HEK293 (cell line): ENCODE measurements around the gene ZBTB21.

Experiments
- CTCF ChIA-PET: fragments of 350-600 bp; formaldehyde crosslinking; extraction: SDS; loops from one replicate; lab custom pipeline; 2021; ENCODE audit warnings: antibody characterized with exemption; lab: Yijun Ruan, JAX
- POLR2A ChIA-PET: fragments of 300-600 bp; formaldehyde crosslinking; extraction: SDS; loops from one replicate; lab custom pipeline; 2020; ENCODE audit warnings: antibody characterized with exemption, inconsistent platforms; lab: Yijun Ruan, JAX
- H3K27ac ChIP-seq: fragments of 200-500 bp; sonication (Bioruptor generic); 2 replicates; pipeline ENCODE4 v1.5.1; 2014; ENCODE audit warnings: low read depth, low read length, control low read depth, inconsistent platforms; ENCODE audit errors: extremely low read depth
- H3K36me3 ChIP-seq, 2 experiments: fragments of 200-500 bp in 1 of 2; sonication (Bioruptor generic) in 1 of 2; 1 replicate in 1 of 2; 2 replicates in 1 of 2; pipeline ENCODE4 v1.5.1; 2014 to 2017; ENCODE audit warnings: inconsistent platforms in 2 of 2, low read length in 2 of 2; ENCODE audit not compliant: control insufficient read depth in 2 of 2, insufficient read depth in 1 of 2
- H3K4me1 ChIP-seq: fragments of 200-500 bp; sonication (Bioruptor generic); 2 replicates; pipeline ENCODE4 v1.5.1; 2014; ENCODE audit warnings: mild to moderate bottlenecking, low read length, inconsistent platforms; ENCODE audit not compliant: control insufficient read depth, insufficient read depth
- H3K4me3 ChIP-seq: 2 replicates; pipeline ENCODE4 v1.5.1; 2011; ENCODE audit warnings: low read depth, mild to moderate bottlenecking, control low read depth, low read length, moderate library complexity
- H3K9me3 ChIP-seq: fragments of 200-500 bp; sonication (Bioruptor generic); 2 replicates; pipeline ENCODE4 v1.5.1; 2014; ENCODE audit warnings: low read depth, low read length, inconsistent platforms; ENCODE audit not compliant: control insufficient read depth, insufficient read depth
- BCL11A ChIP-seq: fragments of 450-650 bp; formaldehyde crosslinking; IDR thresholded peaks from 2 replicates; pipeline ENCODE4 v1.5.1; 2016; ENCODE audit warnings: low read depth, missing biosample characterization, missing genetic modification characterization
- FEZF1 ChIP-seq: fragments of 450-650 bp; formaldehyde crosslinking; IDR thresholded peaks from 2 replicates; pipeline ENCODE4 v1.5.1; 2016; ENCODE audit warnings: missing biosample characterization, missing genetic modification characterization
- HIC1 ChIP-seq: fragments of 450-650 bp; formaldehyde crosslinking; IDR thresholded peaks from 2 replicates; pipeline ENCODE4 v1.5.1; 2016; ENCODE audit warnings: missing biosample characterization, missing genetic modification characterization
- KLF1 ChIP-seq: fragments of 450-650 bp; formaldehyde crosslinking; IDR thresholded peaks from 2 replicates; pipeline ENCODE4 v1.5.1; 2016; ENCODE audit warnings: missing biosample characterization, missing genetic modification characterization
- ZBTB21 ChIP-seq: fragments of 450-650 bp; formaldehyde crosslinking; IDR thresholded peaks from 2 replicates; pipeline ENCODE4 v1.5.1; 2017; ENCODE audit warnings: missing biosample characterization, missing genetic modification characterization
- ZNF610 ChIP-seq: fragments of 450-650 bp; formaldehyde crosslinking; IDR thresholded peaks from 2 replicates; pipeline ENCODE4 v1.5.1; 2016; ENCODE audit warnings: missing biosample characterization, missing genetic modification characterization, borderline replicate concordance
- ZNF626 ChIP-seq: fragments of 450-650 bp; sonication (Bioruptor Pico); formaldehyde crosslinking; IDR thresholded peaks from 2 replicates; pipeline ENCODE4 v1.5.1; 2018; ENCODE audit warnings: missing biosample characterization, missing genetic modification characterization, inconsistent platforms
- ZNF660 ChIP-seq: fragments of 450-650 bp; IDR thresholded peaks from 2 replicates; pipeline ENCODE4 v1.5.1; 2018; ENCODE audit warnings: missing biosample characterization, mild to moderate bottlenecking, missing genetic modification characterization
- ZNF701 ChIP-seq: fragments of 450-650 bp; formaldehyde crosslinking; IDR thresholded peaks from 2 replicates; pipeline ENCODE4 v1.5.1; 2016; ENCODE audit warnings: missing biosample characterization, missing genetic modification characterization
- ZNF747 ChIP-seq: fragments of 450-650 bp; formaldehyde crosslinking; IDR thresholded peaks from 2 replicates; pipeline ENCODE4 v1.5.1; 2016; ENCODE audit warnings: missing biosample characterization, missing genetic modification characterization
- ZNF76 ChIP-seq: fragments of 450-650 bp; formaldehyde crosslinking; IDR thresholded peaks from 2 replicates; pipeline ENCODE4; 2016; ENCODE audit warnings: low read depth, missing biosample characterization, missing genetic modification characterization, borderline replicate concordance
- TF ChIP-seq, protein P1 (sequence below): fragments of 450-650 bp; formaldehyde crosslinking; IDR thresholded peaks from 2 replicates; pipeline ENCODE4 v1.5.1; 2016; ENCODE audit warnings: missing biosample characterization, missing genetic modification characterization
- TF ChIP-seq, protein P2 (sequence below): fragments of 450-650 bp; formaldehyde crosslinking; IDR thresholded peaks from 2 replicates; pipeline ENCODE4 v1.5.1; 2016; ENCODE audit warnings: missing biosample characterization, missing genetic modification characterization, low read depth
- TF ChIP-seq, protein P3 (sequence below): fragments of 450-650 bp; formaldehyde crosslinking; IDR thresholded peaks from 2 replicates; pipeline ENCODE4 v1.5.1; 2016; ENCODE audit warnings: missing biosample characterization, missing genetic modification characterization

ZBTB21 gene

GRCh38 chr21:42047821-42048613 is 37.9 kb upstream of the ZBTB21 start:
- TF ChIP-seq FEZF1 (tag by site-specific recombination), result no peak
- no peak for TF ChIP-seq HIC1 (tag by site-specific recombination)
- TF ChIP-seq ZNF747 (tag by site-specific recombination), result no peak
- TF ChIP-seq BCL11A, result no peak
- TF ChIP-seq KLF1 (tag by site-specific recombination), result no peak
- TF ChIP-seq ZNF626 (tag by site-specific recombination), result no peak
- no peak for TF ChIP-seq ZNF76
- TF ChIP-seq, protein P1, sequence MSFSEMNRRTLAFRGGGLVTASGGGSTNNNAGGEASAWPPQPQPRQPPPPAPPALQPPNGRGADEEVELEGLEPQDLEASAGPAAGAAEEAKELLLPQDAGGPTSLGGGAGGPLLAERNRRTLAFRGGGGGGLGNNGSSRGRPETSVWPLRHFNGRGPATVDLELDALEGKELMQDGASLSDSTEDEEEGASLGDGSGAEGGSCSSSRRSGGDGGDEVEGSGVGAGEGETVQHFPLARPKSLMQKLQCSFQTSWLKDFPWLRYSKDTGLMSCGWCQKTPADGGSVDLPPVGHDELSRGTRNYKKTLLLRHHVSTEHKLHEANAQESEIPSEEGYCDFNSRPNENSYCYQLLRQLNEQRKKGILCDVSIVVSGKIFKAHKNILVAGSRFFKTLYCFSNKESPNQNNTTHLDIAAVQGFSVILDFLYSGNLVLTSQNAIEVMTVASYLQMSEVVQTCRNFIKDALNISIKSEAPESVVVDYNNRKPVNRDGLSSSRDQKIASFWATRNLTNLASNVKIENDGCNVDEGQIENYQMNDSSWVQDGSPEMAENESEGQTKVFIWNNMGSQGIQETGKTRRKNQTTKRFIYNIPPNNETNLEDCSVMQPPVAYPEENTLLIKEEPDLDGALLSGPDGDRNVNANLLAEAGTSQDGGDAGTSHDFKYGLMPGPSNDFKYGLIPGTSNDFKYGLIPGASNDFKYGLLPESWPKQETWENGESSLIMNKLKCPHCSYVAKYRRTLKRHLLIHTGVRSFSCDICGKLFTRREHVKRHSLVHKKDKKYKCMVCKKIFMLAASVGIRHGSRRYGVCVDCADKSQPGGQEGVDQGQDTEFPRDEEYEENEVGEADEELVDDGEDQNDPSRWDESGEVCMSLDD (tag by site-specific recombination), result no peak
- TF ChIP-seq, all 188 proteins: peak for 0
- CTCF ChIA-PET, result interaction anchor here (0.6 to 1.2 kb wide), 2 partner anchors 15 to 68 kb away, joined by 3 read pairs; no protein-coding TSS in a partner anchor
- H3K27ac ChIP-seq, result no peak overlapping the region
- no peak overlapping the region for H3K4me3 ChIP-seq
- no peaks in the 10 kb centered on the region for H3K9me3 ChIP-seq
- H3K36me3 ChIP-seq, result no peaks in the 10 kb centered on the region
- POLR2A ChIA-PET, result no interaction called here
- H3K4me1 ChIP-seq, result no peaks in the 10 kb centered on the region

DNA sequence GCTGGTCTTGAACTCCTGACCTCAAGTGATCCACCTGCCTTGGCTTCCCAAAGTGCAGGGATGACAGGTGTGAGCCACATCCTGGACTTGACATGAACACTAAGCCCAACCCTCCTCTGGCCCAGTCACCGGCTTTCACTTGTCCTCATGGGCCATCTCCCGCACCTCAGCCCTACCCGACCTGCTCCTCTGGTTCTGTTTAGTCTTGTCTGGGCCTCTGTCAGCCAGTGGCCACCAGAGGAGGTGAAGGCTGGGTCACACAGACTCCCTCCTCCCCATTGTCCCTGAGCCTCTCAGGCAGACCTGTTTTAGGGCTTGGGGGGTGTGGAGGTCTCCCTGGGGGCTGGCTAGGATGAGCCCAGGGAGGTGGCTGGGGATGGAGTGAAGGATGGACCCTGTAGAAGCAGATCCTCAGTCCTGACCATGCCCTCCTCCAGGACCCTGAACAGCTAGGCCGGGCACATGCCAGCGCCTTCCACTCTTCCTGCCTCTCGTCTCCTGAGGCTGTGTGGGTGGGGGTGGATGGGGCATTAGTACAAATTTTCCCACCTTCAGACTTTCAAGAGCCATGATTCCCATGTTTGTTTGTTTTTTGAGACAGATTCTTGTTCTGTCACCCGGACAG is 34.8 kb upstream of the ZBTB21 start:
- no peak overlapping the region for H3K27ac ChIP-seq
- no peaks in the 10 kb centered on the region for H3K9me3 ChIP-seq
- no peak overlapping the region for H3K4me3 ChIP-seq
- TF ChIP-seq ZNF701 (tag by site-specific recombination) (no peak), ZNF660 (no peak)
- H3K4me1 ChIP-seq, result no peaks in the 10 kb centered on the region
- no peaks in the 10 kb centered on the region for H3K36me3 ChIP-seq
- ChIA-PET POLR2A (no interaction called here), CTCF (interaction anchor here (0.6 kb wide), 1 partner anchor 275 kb away, joined by 3 read pairs; no protein-coding TSS in a partner anchor)

- Histone ChIP-seq H3K27ac (no peak overlapping the region), H3K4me3 (no peak overlapping the region), H3K4me1 (no peaks in the 10 kb centered on the region), H3K36me3 (no peaks in the 10 kb centered on the region), H3K9me3 (no peaks in the 10 kb centered on the region)
- ChIA-PET POLR2A (no interaction called here), CTCF (no interaction called here)
- TF ChIP-seq, protein P2, sequence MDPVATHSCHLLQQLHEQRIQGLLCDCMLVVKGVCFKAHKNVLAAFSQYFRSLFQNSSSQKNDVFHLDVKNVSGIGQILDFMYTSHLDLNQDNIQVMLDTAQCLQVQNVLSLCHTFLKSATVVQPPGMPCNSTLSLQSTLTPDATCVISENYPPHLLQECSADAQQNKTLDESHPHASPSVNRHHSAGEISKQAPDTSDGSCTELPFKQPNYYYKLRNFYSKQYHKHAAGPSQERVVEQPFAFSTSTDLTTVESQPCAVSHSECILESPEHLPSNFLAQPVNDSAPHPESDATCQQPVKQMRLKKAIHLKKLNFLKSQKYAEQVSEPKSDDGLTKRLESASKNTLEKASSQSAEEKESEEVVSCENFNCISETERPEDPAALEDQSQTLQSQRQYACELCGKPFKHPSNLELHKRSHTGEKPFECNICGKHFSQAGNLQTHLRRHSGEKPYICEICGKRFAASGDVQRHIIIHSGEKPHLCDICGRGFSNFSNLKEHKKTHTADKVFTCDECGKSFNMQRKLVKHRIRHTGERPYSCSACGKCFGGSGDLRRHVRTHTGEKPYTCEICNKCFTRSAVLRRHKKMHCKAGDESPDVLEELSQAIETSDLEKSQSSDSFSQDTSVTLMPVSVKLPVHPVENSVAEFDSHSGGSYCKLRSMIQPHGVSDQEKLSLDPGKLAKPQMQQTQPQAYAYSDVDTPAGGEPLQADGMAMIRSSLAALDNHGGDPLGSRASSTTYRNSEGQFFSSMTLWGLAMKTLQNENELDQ (tag by site-specific recombination), result no peak
- TF ChIP-seq ZBTB21 (tag by site-specific recombination) (no peak), ZNF610 (tag by site-specific recombination) (no peak)
- TF ChIP-seq, protein P3, sequence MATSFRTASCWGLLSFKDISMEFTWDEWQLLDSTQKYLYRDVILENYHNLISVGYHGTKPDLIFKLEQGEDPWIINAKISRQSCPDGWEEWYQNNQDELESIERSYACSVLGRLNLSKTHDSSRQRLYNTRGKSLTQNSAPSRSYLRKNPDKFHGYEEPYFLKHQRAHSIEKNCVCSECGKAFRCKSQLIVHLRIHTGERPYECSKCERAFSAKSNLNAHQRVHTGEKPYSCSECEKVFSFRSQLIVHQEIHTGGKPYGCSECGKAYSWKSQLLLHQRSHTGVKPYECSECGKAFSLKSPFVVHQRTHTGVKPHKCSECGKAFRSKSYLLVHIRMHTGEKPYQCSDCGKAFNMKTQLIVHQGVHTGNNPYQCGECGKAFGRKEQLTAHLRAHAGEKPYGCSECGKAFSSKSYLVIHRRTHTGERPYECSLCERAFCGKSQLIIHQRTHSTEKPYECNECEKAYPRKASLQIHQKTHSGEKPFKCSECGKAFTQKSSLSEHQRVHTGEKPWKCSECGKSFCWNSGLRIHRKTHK (tag by site-specific recombination), result no peak
Observed at GRCh38 chr21:42043961-42044360, 33.8 kb upstream of the ZBTB21 start.
